ENCODE data around the gene NCOA1. TPM values are rescaled to one million over a fixed set of nuclear protein-coding genes. Genes with fewer than 3 reads are reported as not detected.

The NCOA1 gene
- polyA plus RNA-seq, 1 donor (not counting 4 experiments of a cell fraction or from before 2014, with no cell fraction given), result 5.0 TPM

DNA sequence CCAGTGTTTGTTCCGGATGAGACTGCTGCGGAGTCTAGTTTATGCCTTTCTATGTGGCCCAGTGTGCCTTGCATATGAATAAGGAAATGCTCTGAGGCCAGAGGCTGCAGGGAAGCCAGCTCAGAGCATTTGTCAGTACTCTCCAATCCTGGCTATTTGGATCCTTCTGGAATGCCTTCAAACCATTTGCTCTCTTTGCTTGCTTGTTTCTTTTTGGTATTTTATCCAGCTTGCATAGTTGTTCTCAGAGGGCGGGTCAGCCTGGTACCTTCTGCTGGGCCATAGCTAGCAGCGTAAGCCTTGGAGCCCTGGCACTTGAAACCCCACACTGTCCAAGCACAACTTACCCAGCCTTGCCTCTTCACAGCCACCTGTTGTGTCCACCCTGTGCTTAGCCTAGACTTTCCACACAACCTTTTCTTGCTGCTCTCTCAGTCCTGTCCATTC is 322.7 kb downstream of the NCOA1 start:
- Histone ChIP-seq H3K9ac (ENCODE audit: control insufficient read depth, extremely low read depth, insufficient read depth, low read length) (no peak overlapping the region), H3K4me2 (ENCODE audit: control insufficient read depth, extremely low read depth, insufficient read depth, low read depth, low read length) (no peak overlapping the region), H3K36me3 (ENCODE audit: control insufficient read depth in 2 of 2, extremely low read depth in 1 of 2, insufficient read depth in 2 of 2, low read length in 2 of 2) (peaks cover 5 to 9% of the 10 kb centered on the region in 2 experiments), H3K4me1 (ENCODE audit: control insufficient read depth, extremely low read depth, insufficient read depth, low read length) (no peaks in the 10 kb centered on the region), H2AFZ (ENCODE audit: control insufficient read depth, low read length) (no peak overlapping the region), H4K20me1 (ENCODE audit: control insufficient read depth, extremely low read depth, insufficient read depth, low read length) (no peaks in the 10 kb centered on the region), H3K4me3 (ENCODE audit: control insufficient read depth in 2 of 3, extremely low read depth in 1 of 3, insufficient read depth in 2 of 3, low read depth in 1 of 3, low read length in 3 of 3) (no peak overlapping the region), H3K79me2 (ENCODE audit: control insufficient read depth, insufficient read depth, low read length) (peaks cover 43% of the 10 kb centered on the region), H3K9me3 (ENCODE audit: control insufficient read depth, low read depth, low read length) (no peaks in the 10 kb centered on the region), H3K27me3 (ENCODE audit: control insufficient read depth, extremely low read depth, insufficient read depth, low read length) (no peaks in the 10 kb centered on the region), H3K27ac (ENCODE audit: control insufficient read depth, insufficient read depth, low read length) (no peak overlapping the region), H3K9me1 (ENCODE audit: control insufficient read depth, extremely low read depth, insufficient read depth, low read length) (no peaks in the 10 kb centered on the region)
- TF ChIP-seq, protein P1, sequence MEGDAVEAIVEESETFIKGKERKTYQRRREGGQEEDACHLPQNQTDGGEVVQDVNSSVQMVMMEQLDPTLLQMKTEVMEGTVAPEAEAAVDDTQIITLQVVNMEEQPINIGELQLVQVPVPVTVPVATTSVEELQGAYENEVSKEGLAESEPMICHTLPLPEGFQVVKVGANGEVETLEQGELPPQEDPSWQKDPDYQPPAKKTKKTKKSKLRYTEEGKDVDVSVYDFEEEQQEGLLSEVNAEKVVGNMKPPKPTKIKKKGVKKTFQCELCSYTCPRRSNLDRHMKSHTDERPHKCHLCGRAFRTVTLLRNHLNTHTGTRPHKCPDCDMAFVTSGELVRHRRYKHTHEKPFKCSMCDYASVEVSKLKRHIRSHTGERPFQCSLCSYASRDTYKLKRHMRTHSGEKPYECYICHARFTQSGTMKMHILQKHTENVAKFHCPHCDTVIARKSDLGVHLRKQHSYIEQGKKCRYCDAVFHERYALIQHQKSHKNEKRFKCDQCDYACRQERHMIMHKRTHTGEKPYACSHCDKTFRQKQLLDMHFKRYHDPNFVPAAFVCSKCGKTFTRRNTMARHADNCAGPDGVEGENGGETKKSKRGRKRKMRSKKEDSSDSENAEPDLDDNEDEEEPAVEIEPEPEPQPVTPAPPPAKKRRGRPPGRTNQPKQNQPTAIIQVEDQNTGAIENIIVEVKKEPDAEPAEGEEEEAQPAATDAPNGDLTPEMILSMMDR (optimal IDR thresholded peaks at IDR 0.05 in 1 of 3, IDR thresholded peaks at IDR 0.05 in 1 of 3, conservative IDR thresholded peaks at IDR 0.05 in 1 of 3; ENCODE audit: extremely low read depth in 1 of 3, insufficient read depth in 2 of 3, low read length in 3 of 3), result no peak
- no peak for TF ChIP-seq EZH2 (IDR thresholded peaks at IDR 0.05; ENCODE audit: low read length)
- no peak for DNase-seq (ENCODE audit: low read depth, low spot score)
- dilution Hi-C loops (cut with MboI; ENCODE audit: extremely low pct_ligation_motif_present, low sequenced_read_pairs), result no loop called here
- FAIRE-seq, result no peak

DNA sequence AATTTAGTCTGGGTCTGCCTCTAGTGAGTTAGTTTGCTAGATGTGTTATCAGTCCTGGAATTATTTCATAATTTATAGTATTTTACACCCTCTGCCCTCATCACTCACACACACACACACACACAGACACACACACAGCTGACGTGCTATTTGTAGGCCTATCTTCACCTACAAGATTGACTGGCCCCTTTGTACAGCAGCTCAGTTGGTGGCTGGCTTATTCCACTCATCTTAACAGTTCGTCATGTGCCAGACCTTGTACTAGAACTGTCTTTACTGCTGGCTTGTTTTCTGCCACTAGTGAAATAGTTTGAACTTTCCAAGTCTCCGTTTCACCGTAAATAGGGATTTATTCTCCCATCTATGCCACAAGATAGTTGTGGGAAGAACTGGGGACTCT is 323.5 kb downstream of the NCOA1 start:
- no peaks in the 10 kb centered on the region for H3K4me1 ChIP-seq (ENCODE audit: control insufficient read depth, extremely low read depth, insufficient read depth, low read length)
- H3K9me1 ChIP-seq (ENCODE audit: control insufficient read depth, extremely low read depth, insufficient read depth, low read length), result no peaks in the 10 kb centered on the region
- FAIRE-seq (no peak), DNase-seq (ENCODE audit: low read depth, low spot score) (no peak)
- peaks cover 35% of the 10 kb centered on the region for H3K79me2 ChIP-seq (ENCODE audit: control insufficient read depth, insufficient read depth, low read length)
- no peaks in the 10 kb centered on the region for H3K27me3 ChIP-seq (ENCODE audit: control insufficient read depth, extremely low read depth, insufficient read depth, low read length)
- TF ChIP-seq, protein P1 (optimal IDR thresholded peaks at IDR 0.05 in 1 of 3, IDR thresholded peaks at IDR 0.05 in 1 of 3, conservative IDR thresholded peaks at IDR 0.05 in 1 of 3; ENCODE audit: extremely low read depth in 1 of 3, insufficient read depth in 2 of 3, low read length in 3 of 3), result no peak
- no peaks in the 10 kb centered on the region for H3K9me3 ChIP-seq (ENCODE audit: control insufficient read depth, low read depth, low read length)
- H3K9ac ChIP-seq (ENCODE audit: control insufficient read depth, extremely low read depth, insufficient read depth, low read length), result no peak overlapping the region
- dilution Hi-C loops (cut with MboI; ENCODE audit: extremely low pct_ligation_motif_present, low sequenced_read_pairs), result no loop called here
- no peak overlapping the region for H2AFZ ChIP-seq (ENCODE audit: control insufficient read depth, low read length)
- H3K4me2 ChIP-seq (ENCODE audit: control insufficient read depth, extremely low read depth, insufficient read depth, low read depth, low read length), result no peak overlapping the region
- no peaks in the 10 kb centered on the region for H4K20me1 ChIP-seq (ENCODE audit: control insufficient read depth, extremely low read depth, insufficient read depth, low read length)
- no peak overlapping the region for H3K4me3 ChIP-seq (ENCODE audit: control insufficient read depth in 2 of 3, extremely low read depth in 1 of 3, insufficient read depth in 2 of 3, low read depth in 1 of 3, low read length in 3 of 3)
- H3K36me3 ChIP-seq (ENCODE audit: control insufficient read depth in 2 of 2, extremely low read depth in 1 of 2, insufficient read depth in 2 of 2, low read length in 2 of 2), result peaks cover 7 to 11% of the 10 kb centered on the region in 2 experiments
- no peak overlapping the region for H3K27ac ChIP-seq (ENCODE audit: control insufficient read depth, insufficient read depth, low read length)

Data from keratinocyte (primary cell).